ENCODE results near the gene KAZN.

GRCh38 chr1:14697353-14697752, 98.9 kb downstream of the KAZN start:
- TF ChIP-seq POLR2A (IDR thresholded peaks at IDR 0.05): no peak
- no peak for TF ChIP-seq CTCF (IDR thresholded peaks at IDR 0.05)
